SKM-1 treated with dmso at 0.1 percent for 144 hours (cell line): Measurements from ENCODE around the gene EIF2B1.

Source experiments
- DNase-seq: peaks from one replicate; lab custom pipeline; 2025; ENCODE audit not compliant: unreplicated experiment; lab: John Stamatoyannopoulos, UW

EIF2B1 gene

GRCh38 chr12:123571343-123571813, 62.1 kb downstream of the EIF2B1 start:
- DNase-seq, result no peak
